Ovary (tissue), 9 donors: Measurements from ENCODE around the gene ERMP1. TPM values are rescaled to one million over a fixed set of nuclear protein-coding genes. Genes with fewer than 3 reads are reported as not detected.
"Not testable (repeated sequence)": the region's sequence is repeated elsewhere in the genome, so short reads cannot be mapped to it uniquely, and the experiment has no call there.

Source experiments
- DNase-seq, 5 donors: peaks; one replicate each; pipeline ENCODE4 v3.0.0-alpha.2; 2019 to 2020
- H3K27ac ChIP-seq, 2 donors: fragments of 200-600 bp; one replicate each; pipeline versions ENCODE4 v1.5.1 to v1.8.0; 2019 to 2022
- H3K27me3 ChIP-seq: fragments of 200-600 bp; one replicate; pipeline ENCODE4 v1.8.0; 2022
- H3K36me3 ChIP-seq: fragments of 200-600 bp; sonication (generic); one replicate; pipeline ENCODE4 v1.5.1; 2019
- H3K4me1 ChIP-seq: one replicate; pipeline ENCODE4 v1.8.1; 2013; ENCODE audit warnings: mild to moderate bottlenecking, moderate library complexity; ENCODE audit not compliant: insufficient read depth
- H3K4me3 ChIP-seq: fragments of 200-600 bp; sonication (generic); one replicate; pipeline ENCODE4 v1.5.1; 2017
- H3K9me3 ChIP-seq, 2 donors: fragments of 200-600 bp in 1 of 2; sonication (generic) in 1 of 2; one replicate each; pipeline versions ENCODE4 v1.5.1 to v1.8.1; 2013 to 2019; ENCODE audit warnings: mild to moderate bottlenecking in 1 of 2, moderate library complexity in 1 of 2
- EP300 ChIP-seq: sonication (generic); formaldehyde crosslinking; IDR thresholded peaks from one replicate; pipeline ENCODE4 v1.6.1; 2017; ENCODE audit warnings: antibody characterized with exemption
- POLR2A ChIP-seq: fragments of 450-650 bp; IDR thresholded peaks from one replicate; pipeline ENCODE4 v1.6.1; 2017; ENCODE audit warnings: antibody characterized with exemption, mild to moderate bottlenecking, moderate library complexity
- WGBS, 3 donors: extraction: QIAGEN DNeasy Blood & Tissue Kit in 1 of 3; methylation state at CpG; one replicate each; pipeline versions ENCODE4 v1.1.5 to v1.1.7; 2013 to 2017; 5-methylcytosine and 5-hydroxymethylcytosine counted together
- intact Hi-C, 4 donors: fragments of 100-400 bp; cut with DNase I; formaldehyde crosslinking; loops; one replicate each; pipeline versions ENCODE4 v1.11.0 to v1.15.1; 2022 to 2023
- polyA plus RNA-seq, 2 donors: library from polyadenylated mRNA; stranded (reverse); fragments of 200-250 nt in 1 of 2; fragments of 350-450 nt in 1 of 2; fragmentation: Illumina TruSeq in 1 of 2; extraction: RNeasy Lipid Tissue Mini Kit (QIAGEN cat#74804) in 1 of 2; gene quantifications; one replicate each; pipeline ENCODE4 v1.2.3, GENCODE V29; 2013 to 2014
- total RNA-seq, 7 donors: library from RNA; depleted of rRNA in 2 of 7; stranded (reverse); fragments of >200 nt in 2 of 7; fragmentation: NEBNext Ultra II Directional in 3 of 7; extraction: Animal tissue kit (Norgen Biotek cat#: 25700) in 3 of 7; gene quantifications; one replicate each; pipeline versions ENCODE4 v1.1.0 to v1.2.4, GENCODE V29; 2016 to 2023
- TF ChIP-seq, protein P1 (sequence below), 3 donors: fragments of 450-650 bp in 2 of 3; fragments of 200-600 bp in 1 of 3; IDR thresholded peaks; one replicate each; pipeline versions ENCODE4 v1.5.1 to v1.8.0; 2016 to 2022; ENCODE audit warnings: antibody characterized with exemption in 3 of 3, mild to moderate bottlenecking in 1 of 3
- donor health status: DM: no; HTN: no; CAD: no; lungs with moderate emphysema.
- donor health status: DM: no; HTN: no; CAD: no.
- donor health status: Bipolar disorder and iron deficiency.
- donor health status: DM: yes; HTN: yes; CAD: no.
- donor health status: DM: no; HTN: no; CAD: no.
- donor health status: DM: yes; HTN: yes; CAD: no.

Gene ERMP1
- total and polyA plus RNA-seq, 9 donors = 8.3 to 217 (median 14.8) TPM

DNA sequence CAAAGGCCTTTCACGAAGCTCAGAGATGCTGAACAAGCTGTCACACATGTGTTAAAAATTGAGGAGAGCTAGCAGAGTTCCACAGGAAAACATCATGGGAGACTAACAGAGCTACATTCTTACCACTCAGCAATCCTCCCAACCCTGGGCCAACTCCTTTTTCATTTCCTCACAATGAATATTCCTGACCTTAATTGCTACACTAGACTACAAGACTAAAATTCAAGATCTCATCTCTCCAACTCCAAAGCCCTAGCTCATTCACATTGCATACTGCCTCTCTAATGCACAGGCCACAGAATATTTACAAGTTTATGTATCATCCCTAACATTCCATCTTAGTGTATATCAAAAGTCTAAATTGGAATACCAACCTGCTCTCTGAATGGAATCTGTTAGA is 21.2 kb downstream of the ERMP1 start:
- intact Hi-C loops = loop anchor here in 1 of 4 donors (10.0 kb wide), 1 partner anchor 453 kb away; no protein-coding TSS in a partner anchor
- H3K9me3 ChIP-seq = no peaks in the 10 kb centered on the region
- no peak for DNase-seq
- H3K27me3 ChIP-seq = no peaks in the 10 kb centered on the region
- no peak overlapping the region for H3K4me3 ChIP-seq
- H3K27ac ChIP-seq = no peak overlapping the region
- peaks cover 2% of the 10 kb centered on the region for H3K4me1 ChIP-seq
- TF ChIP-seq POLR2A (no peak), EP300 (no peak)
- TF ChIP-seq, protein P1, sequence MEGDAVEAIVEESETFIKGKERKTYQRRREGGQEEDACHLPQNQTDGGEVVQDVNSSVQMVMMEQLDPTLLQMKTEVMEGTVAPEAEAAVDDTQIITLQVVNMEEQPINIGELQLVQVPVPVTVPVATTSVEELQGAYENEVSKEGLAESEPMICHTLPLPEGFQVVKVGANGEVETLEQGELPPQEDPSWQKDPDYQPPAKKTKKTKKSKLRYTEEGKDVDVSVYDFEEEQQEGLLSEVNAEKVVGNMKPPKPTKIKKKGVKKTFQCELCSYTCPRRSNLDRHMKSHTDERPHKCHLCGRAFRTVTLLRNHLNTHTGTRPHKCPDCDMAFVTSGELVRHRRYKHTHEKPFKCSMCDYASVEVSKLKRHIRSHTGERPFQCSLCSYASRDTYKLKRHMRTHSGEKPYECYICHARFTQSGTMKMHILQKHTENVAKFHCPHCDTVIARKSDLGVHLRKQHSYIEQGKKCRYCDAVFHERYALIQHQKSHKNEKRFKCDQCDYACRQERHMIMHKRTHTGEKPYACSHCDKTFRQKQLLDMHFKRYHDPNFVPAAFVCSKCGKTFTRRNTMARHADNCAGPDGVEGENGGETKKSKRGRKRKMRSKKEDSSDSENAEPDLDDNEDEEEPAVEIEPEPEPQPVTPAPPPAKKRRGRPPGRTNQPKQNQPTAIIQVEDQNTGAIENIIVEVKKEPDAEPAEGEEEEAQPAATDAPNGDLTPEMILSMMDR (IDR thresholded peaks at IDR 0.05) = no peak
- 91 to 98% (median 93%) methylated on average over 1 of the region's 1 CpG for WGBS, 3 donors
- H3K36me3 ChIP-seq = no peaks in the 10 kb centered on the region

DNA sequence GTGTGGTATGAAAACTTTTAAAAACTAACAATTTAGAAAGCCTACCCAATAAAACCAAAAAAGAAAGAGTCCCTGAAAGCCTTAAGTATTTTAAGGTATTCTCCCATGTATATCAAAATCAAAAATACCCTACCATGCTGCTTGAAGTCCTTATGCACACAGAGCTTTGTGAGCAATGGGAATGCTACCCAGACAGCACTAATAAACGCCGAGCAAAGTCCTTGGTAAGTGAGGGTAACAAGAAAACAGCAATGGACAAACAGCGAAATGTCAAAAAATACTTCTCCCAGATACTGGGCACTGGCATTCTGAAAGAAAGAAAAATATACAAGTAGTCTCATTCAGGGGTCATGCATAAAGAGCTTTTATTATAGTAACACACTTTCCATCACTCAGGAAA is 27.4 kb downstream of the ERMP1 start:
- no peaks in the 10 kb centered on the region for H3K9me3 ChIP-seq
- H3K27me3 ChIP-seq = no peaks in the 10 kb centered on the region
- peaks cover 3% of the 10 kb centered on the region for H3K4me1 ChIP-seq
- intact Hi-C loops = no loop called here
- DNase-seq = no peak
- 93 to 96% (median 95%) methylated on average over 3 of the region's 3 CpGs for WGBS, 3 donors
- H3K36me3 ChIP-seq = no peaks in the 10 kb centered on the region
- no peak overlapping the region for H3K27ac ChIP-seq
- no peak overlapping the region for H3K4me3 ChIP-seq
- no peak for TF ChIP-seq POLR2A
- no peak for TF ChIP-seq EP300
- TF ChIP-seq, protein P1 (IDR thresholded peaks at IDR 0.05) = no peak

DNA sequence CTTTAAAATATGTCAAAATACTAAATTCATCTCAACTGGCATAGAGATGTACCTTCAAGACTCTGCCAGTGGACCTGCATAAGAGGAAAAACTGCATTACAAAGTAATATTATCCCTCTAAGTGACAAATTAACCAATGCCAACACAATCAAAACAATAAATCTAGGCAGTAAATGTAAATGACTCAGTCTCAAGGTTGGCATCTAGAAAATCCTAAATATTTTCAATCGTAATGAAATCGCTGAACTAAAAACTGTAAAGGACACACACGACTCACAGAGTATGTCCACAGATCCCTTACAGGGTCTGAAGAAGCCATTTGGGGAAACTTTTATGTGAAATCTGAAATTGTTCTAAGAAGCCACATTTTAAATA is 31.2 kb downstream of the ERMP1 start:
- no peaks in the 10 kb centered on the region for H3K27me3 ChIP-seq
- no peak for TF ChIP-seq POLR2A
- TF ChIP-seq EP300 = no peak
- TF ChIP-seq, protein P1 (IDR thresholded peaks at IDR 0.05) = no peak
- H3K27ac ChIP-seq = no peak overlapping the region
- DNase-seq = no peak
- H3K9me3 ChIP-seq = no peaks in the 10 kb centered on the region
- no peak overlapping the region for H3K4me3 ChIP-seq
- H3K36me3 ChIP-seq = no peaks in the 10 kb centered on the region
- H3K4me1 ChIP-seq = peaks cover 2% of the 10 kb centered on the region
- intact Hi-C loops = loop anchor here in 1 of 4 donors (2.0 kb wide), 1 partner anchor 55 kb away; no protein-coding TSS in a partner anchor
- 80 to 91% (median 81%) methylated on average over 3 of the region's 3 CpGs for WGBS, 3 donors

DNA sequence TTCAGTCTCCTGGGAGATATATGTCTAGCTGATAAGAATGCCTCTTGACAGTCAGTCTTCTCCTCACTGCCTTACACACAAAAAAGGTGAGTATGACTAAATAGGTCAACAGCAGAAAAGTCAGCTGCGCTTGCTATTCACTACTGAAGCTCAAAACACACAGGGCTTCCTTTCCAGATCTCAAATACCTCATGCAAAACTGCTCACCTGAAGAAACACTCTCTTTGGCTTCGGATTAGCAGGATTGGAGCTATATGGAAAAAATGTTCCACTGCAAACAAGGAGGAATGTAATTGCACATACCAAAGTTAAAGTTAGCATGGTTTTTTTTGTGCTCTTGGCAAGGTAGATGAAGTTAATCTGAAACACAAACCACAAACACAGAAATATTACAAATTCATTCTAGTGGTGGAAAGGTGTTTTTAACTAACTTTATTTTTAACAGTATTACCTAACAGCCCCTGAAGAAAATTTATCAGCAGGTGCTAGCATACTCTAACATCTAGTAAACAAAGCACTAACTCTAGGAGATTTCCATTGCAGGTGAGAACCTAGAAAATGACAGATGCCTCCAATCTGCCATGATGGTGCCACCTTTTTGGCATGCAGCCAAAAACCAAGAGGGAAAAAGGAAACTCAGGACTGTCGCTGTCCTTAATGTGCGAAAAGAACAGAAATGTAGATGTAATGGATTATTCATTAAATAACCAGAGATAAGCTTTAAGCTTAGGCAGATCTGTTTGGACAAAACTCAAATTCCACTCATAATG is 31.8 kb downstream of the ERMP1 start:
- WGBS, 3 donors = 78 to 88% (median 80%) methylated on average over 4 of the region's 4 CpGs
- no peak overlapping the region for H3K4me3 ChIP-seq
- intact Hi-C loops = loop anchor here in 1 of 4 donors (2.0 kb wide), 1 partner anchor 56 kb away; no protein-coding TSS in a partner anchor
- no peak overlapping the region for H3K27ac ChIP-seq
- no peaks in the 10 kb centered on the region for H3K27me3 ChIP-seq
- peaks cover 2% of the 10 kb centered on the region for H3K4me1 ChIP-seq
- TF ChIP-seq, protein P1 (IDR thresholded peaks at IDR 0.05) = no peak
- no peak for TF ChIP-seq EP300
- no peak for TF ChIP-seq POLR2A
- no peak for DNase-seq
- H3K36me3 ChIP-seq = no peaks in the 10 kb centered on the region
- H3K9me3 ChIP-seq = no peaks in the 10 kb centered on the region

DNA sequence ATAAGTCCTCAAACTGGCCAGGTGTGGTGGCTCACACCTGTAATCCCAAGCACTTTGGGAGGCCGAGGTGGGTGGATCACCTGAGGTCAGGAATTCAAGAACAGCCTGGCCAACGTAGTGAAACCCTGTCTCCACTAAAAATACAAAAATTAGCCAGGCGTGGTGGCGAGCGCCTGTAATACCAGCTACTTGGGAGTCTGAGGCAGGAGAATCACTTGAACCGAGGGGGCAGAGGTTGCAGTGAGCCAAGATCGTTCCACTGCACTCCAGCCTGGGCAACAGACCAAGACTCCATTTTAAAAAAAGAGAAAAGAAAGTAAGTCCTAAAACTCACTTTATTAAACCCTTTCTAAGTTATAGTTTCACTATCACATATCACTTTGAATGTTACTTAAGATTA is 32.5 kb downstream of the ERMP1 start:
- whole genome bisulfite sequencing, 3 donors = 70 to 74% (median 72%) methylated on average over 7 of the region's 7 CpGs

More for the DNA sequence above, 32.5 kb downstream of the ERMP1 start:
- H3K4me3 ChIP-seq, H3K27me3 ChIP-seq, H3K4me1 ChIP-seq, DNase-seq, H3K36me3 ChIP-seq, H3K9me3 ChIP-seq, H3K27ac ChIP-seq: not testable (repeated sequence)
- intact Hi-C loops = loop anchor here in 1 of 4 donors (2.0 kb wide), 1 partner anchor 56 kb away; no protein-coding TSS in a partner anchor
